Stimulated activated CD4-positive, alpha-beta T cell treated with anti-CD3 and anti-CD28 coated beads, Interleukin-4, amount 100 ng/mL, for 24 hours (primary cell): ENCODE data around the gene TRPT1.

Experiments used
- DNase-seq: peaks from one replicate; pipeline ENCODE4 v3.0.0-alpha.2; 2020

Gene TRPT1

GRCh38 chr11:64229090-64229743 is 3.2 kb upstream of the TRPT1 start:
- no peak for DNase-seq

DNA sequence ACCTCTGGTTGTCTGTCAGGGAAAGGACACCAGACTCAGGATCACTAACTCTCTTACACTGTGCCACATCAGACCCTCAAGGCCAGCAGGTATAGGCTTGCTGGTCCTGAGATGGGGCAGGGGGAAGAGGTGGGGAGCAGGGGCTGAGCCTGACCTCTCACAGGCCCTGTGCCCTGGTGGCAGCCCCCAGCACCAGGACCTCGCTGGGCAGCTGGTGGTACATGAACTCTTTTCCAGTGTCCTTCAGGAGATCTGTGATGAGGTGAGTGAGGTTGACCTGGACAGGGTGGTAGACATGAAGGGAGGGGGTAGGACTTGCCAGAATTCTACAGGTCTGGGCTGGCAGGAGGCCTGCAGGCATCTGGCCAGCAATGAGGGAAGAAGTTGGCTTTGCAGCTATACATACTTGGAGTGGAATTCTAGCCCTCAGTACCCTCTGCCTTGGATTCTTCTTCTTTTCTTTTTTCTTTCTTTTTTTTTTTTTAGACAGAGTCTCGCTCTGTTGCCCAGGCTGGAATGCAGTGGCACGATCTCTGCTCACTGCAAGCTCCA is 1.5 kb upstream of the TRPT1 start:
- DNase-seq = no peak

GRCh38 chr11:64226507-64227051 is 593 bp upstream of the TRPT1 start:
- peak; percentile 62 for DNase-seq

- no peak for DNase-seq
These were observed 937 bp downstream of the TRPT1 start for GRCh38 chr11:64224891-64225607.

DNA sequence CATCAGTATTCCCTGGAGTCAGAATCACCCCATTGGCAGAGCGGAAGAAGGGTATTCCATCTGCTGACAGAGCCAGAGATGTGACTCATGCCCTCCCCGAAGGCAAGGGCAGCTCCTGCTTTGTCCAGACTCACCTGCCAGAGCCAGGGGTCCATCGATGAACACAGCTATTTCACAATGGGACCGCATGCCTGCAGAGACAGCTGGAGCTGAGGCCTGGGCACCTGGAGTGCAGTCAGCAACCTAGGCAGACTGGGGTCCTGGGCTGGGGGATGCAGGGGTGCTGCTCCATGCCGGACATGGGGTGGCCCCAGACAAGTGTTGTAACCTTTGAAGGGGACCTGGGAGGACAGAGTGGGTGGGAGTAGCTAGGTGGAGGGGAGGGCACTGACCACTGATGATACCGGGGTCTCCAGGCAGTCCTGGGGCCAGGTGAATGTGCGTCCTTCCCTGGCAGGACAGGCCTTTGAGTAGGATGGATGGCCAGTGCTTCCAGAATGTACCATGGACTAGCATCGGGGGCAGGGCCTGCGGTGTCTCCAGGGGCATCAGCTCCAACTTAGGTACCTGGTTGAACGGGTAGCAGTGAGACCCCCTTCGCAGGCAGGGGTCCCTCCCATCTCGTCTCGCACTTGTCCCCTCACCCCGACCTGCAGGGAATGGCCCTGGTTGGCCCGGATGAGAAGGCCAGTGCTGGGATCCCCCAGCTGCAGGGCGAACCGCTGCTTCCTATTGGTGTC is 1.7 kb downstream of the TRPT1 start:
- no peak for DNase-seq

GRCh38 chr11:64223001-64223651 is 2.9 kb downstream of the TRPT1 start:
- DNase-seq = no peak

DNA sequence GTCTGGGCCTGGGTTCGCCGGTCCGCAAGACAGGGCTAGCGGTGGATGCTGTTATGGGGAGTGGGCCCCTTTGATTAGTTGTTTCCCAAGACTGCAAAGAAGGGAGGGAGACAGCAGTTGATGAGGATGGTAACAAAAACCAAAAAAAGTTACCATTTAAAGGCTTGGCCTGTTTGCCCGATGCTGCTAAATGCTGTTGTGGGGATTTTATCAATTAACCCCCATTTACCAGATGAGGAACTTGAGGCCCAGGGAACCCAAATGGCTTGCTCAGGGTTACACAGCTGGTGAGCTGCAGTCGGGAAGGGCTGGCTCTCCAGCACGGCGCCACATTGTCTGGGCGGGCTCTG is 3.4 kb downstream of the TRPT1 start:
- DNase-seq = no peak

- no peak for DNase-seq
These were observed 5.2 kb downstream of the TRPT1 start for GRCh38 chr11:64220798-64221197.

DNA sequence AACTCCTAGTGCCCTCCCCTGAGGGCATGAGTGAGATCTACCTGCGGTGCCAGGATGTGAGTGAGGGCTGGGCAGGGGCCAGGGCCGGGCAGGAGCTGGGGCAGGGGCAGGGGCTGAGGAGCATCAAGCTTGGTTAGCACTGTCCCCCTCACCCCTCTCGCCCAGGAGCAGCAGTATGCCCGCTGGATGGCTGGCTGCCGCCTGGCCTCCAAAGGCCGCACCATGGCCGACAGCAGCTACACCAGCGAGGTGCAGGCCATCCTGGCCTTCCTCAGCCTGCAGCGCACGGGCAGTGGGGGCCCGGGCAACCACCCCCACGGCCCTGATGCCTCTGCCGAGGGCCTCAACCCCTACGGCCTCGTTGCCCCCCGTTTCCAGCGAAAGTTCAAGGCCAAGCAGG is 5.7 kb downstream of the TRPT1 start:
- no peak for DNase-seq

DNA sequence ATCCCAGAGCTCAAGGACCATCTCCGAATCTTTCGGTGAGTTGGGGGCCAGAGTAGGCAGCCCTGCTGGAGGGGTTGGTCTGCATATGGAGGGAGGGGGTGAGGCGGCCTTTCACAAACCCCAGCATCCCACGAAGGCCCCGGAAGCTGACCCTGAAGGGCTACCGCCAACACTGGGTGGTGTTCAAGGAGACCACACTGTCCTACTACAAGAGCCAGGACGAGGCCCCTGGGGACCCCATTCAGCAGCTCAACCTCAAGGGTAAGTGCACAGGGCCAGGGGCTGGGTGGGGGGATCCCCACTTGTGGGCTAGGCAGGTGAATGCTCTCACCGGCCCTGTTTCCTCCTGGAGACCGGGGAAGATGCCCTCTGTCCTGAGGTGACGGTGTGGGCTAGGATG is 6.2 kb downstream of the TRPT1 start:
- DNase-seq = no peak

- DNase-seq = no peak
These were observed 6.7 kb downstream of the TRPT1 start for GRCh38 chr11:64219354-64219684.

DNA sequence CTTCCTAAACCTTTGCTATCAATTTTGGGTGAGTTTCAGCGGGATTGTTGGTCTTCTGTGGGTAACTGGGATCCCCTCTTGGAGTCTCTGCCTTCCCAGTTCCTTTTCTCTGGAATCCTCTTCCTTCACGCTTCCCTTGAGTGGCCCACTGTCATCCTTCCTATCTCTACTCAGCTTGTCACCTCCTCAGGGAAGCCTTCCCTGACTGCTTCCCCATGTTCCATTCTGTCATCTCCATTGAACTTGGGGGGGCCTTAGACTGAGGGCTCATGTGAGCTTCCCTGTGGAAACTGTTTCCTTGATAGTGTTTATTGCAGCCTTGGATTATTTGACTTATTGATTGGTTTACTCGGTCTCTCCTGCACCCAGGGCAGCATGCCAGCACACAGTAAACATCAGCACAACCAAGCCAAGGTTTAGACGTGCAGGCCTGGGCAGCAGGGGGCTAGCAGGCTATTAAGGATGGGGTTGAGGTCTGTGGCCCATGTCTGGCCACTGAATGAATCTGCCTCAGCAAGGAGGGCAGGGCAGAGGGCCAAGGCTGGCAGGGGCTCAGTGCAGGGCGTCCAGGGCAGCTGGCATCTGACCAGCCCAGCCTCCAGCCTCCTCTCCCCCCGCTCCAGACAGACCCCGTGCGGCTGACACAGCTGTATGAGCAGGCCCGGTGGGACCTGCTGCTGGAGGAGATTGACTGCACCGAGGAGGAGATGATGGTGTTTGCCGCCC is 7.2 kb downstream of the TRPT1 start:
- no peak for DNase-seq

DNA sequence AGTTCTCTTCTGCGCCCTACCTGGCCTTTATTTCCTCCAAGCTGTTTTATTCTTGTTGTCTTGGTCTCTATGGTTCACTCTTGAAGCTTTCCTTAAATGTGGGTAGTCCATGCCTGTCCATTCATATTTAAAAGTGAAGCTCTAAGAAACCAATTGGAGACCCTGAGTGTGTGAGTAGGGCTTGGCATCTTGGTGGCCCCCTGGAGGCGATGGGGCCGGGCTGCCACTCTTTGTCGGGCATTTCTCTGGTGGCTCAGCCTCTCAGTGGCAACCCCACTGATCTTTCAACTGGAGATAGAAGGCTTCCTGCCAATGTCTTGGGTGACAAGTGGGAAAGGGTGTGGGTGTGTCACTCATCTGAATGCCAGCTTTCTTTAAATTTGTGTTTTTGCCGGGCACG is 9.1 kb downstream of the TRPT1 start:
- DNase-seq = no peak

DNA sequence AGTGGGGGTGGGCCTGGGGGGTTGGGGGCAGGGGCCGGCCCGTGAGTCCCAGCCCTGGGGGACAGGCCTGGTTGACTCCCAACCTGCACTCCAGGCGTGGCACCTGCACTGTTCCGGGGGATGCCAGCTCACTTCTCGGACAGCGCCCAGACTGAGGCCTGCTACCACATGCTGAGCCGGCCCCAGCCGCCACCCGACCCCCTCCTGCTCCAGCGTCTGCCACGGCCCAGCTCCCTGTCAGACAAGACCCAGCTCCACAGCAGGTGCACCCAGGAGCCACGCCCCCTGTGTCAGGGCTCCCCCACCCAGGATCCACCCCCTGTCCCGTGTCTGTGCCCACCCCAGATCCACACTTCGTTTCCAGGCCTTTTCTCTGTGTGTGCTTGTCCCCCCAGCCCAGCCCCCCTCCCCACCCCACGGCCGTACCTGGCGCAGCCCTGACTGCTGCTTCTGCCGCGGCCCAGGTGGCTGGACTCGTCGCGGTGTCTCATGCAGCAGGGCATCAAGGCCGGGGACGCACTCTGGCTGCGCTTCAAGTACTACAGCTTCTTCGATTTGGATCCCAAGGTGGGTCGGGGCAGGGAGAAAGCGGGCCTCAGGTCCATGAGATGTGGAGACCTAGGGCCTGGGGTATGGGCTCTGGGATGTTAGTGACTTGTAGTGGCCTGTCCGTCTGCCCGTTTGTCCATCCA is 14.7 kb downstream of the TRPT1 start:
- DNase-seq = no peak

DNA sequence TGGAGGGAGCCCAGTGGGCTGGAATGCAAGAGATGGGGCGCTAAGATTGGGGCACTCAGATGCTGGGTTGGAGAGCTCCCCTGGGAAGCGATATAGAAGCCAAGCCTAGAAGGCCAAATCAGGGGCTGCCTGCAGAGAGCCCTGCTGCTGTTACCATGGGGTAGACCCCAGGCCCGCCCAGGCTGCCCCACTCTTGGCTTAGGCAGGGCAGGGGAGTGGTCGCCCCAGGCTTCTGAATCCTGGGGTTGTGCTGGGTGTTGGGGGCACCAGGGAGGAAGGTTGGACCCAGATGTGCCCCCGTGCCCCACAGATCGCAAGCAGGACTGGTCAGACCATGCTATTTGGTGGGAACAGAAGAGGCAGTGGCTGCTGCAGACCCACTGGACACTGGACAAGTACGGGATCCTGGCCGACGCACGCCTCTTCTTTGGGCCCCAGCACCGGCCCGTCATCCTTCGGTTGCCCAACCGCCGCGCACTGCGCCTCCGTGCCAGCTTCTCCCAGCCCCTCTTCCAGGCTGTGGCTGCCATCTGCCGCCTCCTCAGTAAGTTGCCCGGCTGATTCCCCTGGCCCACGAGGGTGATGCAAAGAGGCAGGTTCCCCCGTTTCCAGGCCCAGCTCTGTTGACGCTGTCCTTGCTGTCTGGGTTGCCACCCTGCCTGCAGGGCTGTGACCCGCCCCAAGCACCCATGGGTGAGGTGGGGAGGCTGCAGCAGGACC is 15.5 kb downstream of the TRPT1 start:
- no peak for DNase-seq

- no peak for DNase-seq
These were observed 16.5 kb downstream of the TRPT1 start for GRCh38 chr11:64209563-64209843.

GRCh38 chr11:64208796-64209562 is 17.0 kb downstream of the TRPT1 start:
- no peak for DNase-seq

GRCh38 chr11:64208086-64208795 is 17.7 kb downstream of the TRPT1 start:
- no peak for DNase-seq

- peak; percentile 86 for DNase-seq
These were observed 18.5 kb downstream of the TRPT1 start for GRCh38 chr11:64207256-64208085.
